H9 (cell line): ENCODE measurements around the gene COL28A1. TPM values are rescaled to one million over a fixed set of nuclear protein-coding genes. Genes with fewer than 3 reads are reported as not detected.

ENCODE experiments used
- DNase-seq: peaks from one replicate; pipeline ENCODE4 v3.0.0-alpha.2; 2017
- H2AFZ ChIP-seq: one replicate; pipeline ENCODE4 v1.6.1; 2013; ENCODE audit warnings: mild to moderate bottlenecking, low read length, control low read depth, moderate library complexity
- H2AK5ac ChIP-seq: 2 replicates; pipeline ENCODE4 v1.6.1; 2013; ENCODE audit warnings: low read length, control low read depth, mixed read lengths; ENCODE audit not compliant: insufficient read length
- H2BK120ac ChIP-seq: one replicate; pipeline ENCODE4 v1.6.1; 2013; ENCODE audit warnings: low read depth, mild to moderate bottlenecking, low read length, control low read depth, inconsistent platforms; ENCODE audit not compliant: poor library complexity, severe bottlenecking
- H2BK12ac ChIP-seq: 2 replicates; pipeline ENCODE4 v1.6.1; 2013; ENCODE audit warnings: low read length, control low read depth, mixed read lengths, low read depth; ENCODE audit not compliant: insufficient read length
- H2BK15ac ChIP-seq: 2 replicates; pipeline ENCODE4 v1.6.1; 2013; ENCODE audit warnings: low read depth, low read length, control low read depth
- H2BK20ac ChIP-seq: one replicate; pipeline ENCODE4 v1.6.1; 2013; ENCODE audit warnings: low read depth, mild to moderate bottlenecking, low read length, control low read depth, inconsistent platforms; ENCODE audit not compliant: poor library complexity, severe bottlenecking
- H2BK5ac ChIP-seq: 2 replicates; pipeline ENCODE4 v1.6.1; 2013; ENCODE audit warnings: low read length, control low read depth, mixed read lengths; ENCODE audit not compliant: insufficient read length
- H3K14ac ChIP-seq: 2 replicates; pipeline ENCODE4 v1.6.1; 2013; ENCODE audit warnings: low read length, control low read depth; ENCODE audit not compliant: insufficient read depth
- H3K18ac ChIP-seq: 2 replicates; pipeline ENCODE4 v1.6.1; 2013; ENCODE audit warnings: low read depth, mild to moderate bottlenecking, mixed read lengths, low read length, control low read depth; ENCODE audit not compliant: insufficient read length
- H3K23ac ChIP-seq: 2 replicates; pipeline ENCODE4 v1.6.1; 2013; ENCODE audit warnings: low read length, control low read depth, mixed read lengths, low read depth; ENCODE audit not compliant: insufficient read length
- H3K23me2 ChIP-seq: 2 replicates; pipeline ENCODE4 v1.6.1; 2013; ENCODE audit warnings: low read depth, mild to moderate bottlenecking, mixed read lengths, low read length, control low read depth; ENCODE audit not compliant: insufficient read length, poor library complexity, severe bottlenecking
- H3K27ac ChIP-seq: 2 replicates; pipeline ENCODE4 v1.5.1; 2013; ENCODE audit warnings: low read length, control low read depth, mixed read lengths, low read depth; ENCODE audit not compliant: insufficient read length
- H3K27me3 ChIP-seq: 2 replicates; pipeline ENCODE4 v1.6.1; 2013; ENCODE audit warnings: low read length, control low read depth, inconsistent platforms; ENCODE audit not compliant: insufficient read depth
- H3K4ac ChIP-seq: 2 replicates; pipeline ENCODE4 v1.6.1; 2013; ENCODE audit warnings: low read depth, mild to moderate bottlenecking, control low read depth, inconsistent platforms, low read length, moderate library complexity
- H3K4me1 ChIP-seq: 2 replicates; pipeline ENCODE4 v1.6.1; 2013; ENCODE audit warnings: low read length, control low read depth, inconsistent platforms; ENCODE audit not compliant: insufficient read depth
- H3K4me2 ChIP-seq: 2 replicates; pipeline ENCODE4 v1.6.1; 2013; ENCODE audit warnings: low read length, control low read depth, mixed read lengths; ENCODE audit not compliant: insufficient read length, insufficient read depth
- H3K56ac ChIP-seq: 2 replicates; pipeline ENCODE4 v1.6.1; 2013; ENCODE audit warnings: low read depth, mild to moderate bottlenecking, mixed read lengths, low read length, control low read depth; ENCODE audit not compliant: insufficient read length
- H3K79me1 ChIP-seq: 2 replicates; pipeline ENCODE4 v1.6.1; 2013; ENCODE audit warnings: low read depth, mild to moderate bottlenecking, moderate library complexity, low read length, control low read depth, inconsistent platforms; ENCODE audit not compliant: insufficient read depth, poor library complexity, severe bottlenecking
- H3K79me2 ChIP-seq: 2 replicates; pipeline ENCODE4 v1.6.1; 2013; ENCODE audit warnings: low read length, control low read depth, inconsistent platforms; ENCODE audit not compliant: insufficient read depth
- H3K9ac ChIP-seq: 2 replicates; pipeline ENCODE4 v1.6.1; 2013; ENCODE audit warnings: low read length, control low read depth, mixed read lengths; ENCODE audit not compliant: insufficient read length; ENCODE audit errors: extremely low read depth
- H3K9me3 ChIP-seq: one replicate; pipeline ENCODE4 v1.6.1; 2013; ENCODE audit warnings: low read depth, low read length, inconsistent platforms; ENCODE audit not compliant: control insufficient read depth
- H3T11ph ChIP-seq: one replicate; pipeline ENCODE4 v1.6.1; 2013; ENCODE audit warnings: mild to moderate bottlenecking, low read length, control low read depth, inconsistent platforms
- H4K20me1 ChIP-seq: one replicate; pipeline ENCODE4 v1.6.1; 2013; ENCODE audit not compliant: control insufficient read depth, insufficient read length, insufficient read depth
- H4K5ac ChIP-seq: 2 replicates; pipeline ENCODE4 v1.6.1; 2013; ENCODE audit warnings: low read depth, mild to moderate bottlenecking, mixed read lengths, low read length, control low read depth; ENCODE audit not compliant: insufficient read length
- H4K8ac ChIP-seq: replicated peaks from 2 replicates; pipeline ENCODE4 v1.6.1; 2013; ENCODE audit warnings: low read length, control low read depth, mixed read lengths, low read depth; ENCODE audit not compliant: insufficient read length
- H4K91ac ChIP-seq: 2 replicates; pipeline ENCODE4 v1.6.1; 2013; ENCODE audit warnings: low read depth, mild to moderate bottlenecking, moderate library complexity, mixed read lengths, low read length, control low read depth; ENCODE audit not compliant: insufficient read length
- H3K27ac Mint-ChIP-seq, 3 experiments: 2 replicates in 2 of 3; 3 replicates in 1 of 3; pipeline ENCODE4 v1.8.0; 2020 to 2021; ENCODE audit warnings: mixed read lengths in 3 of 3, mild to moderate bottlenecking in 1 of 3, moderate library complexity in 1 of 3
- H3K27me3 Mint-ChIP-seq: 2 replicates; pipeline ENCODE4 v1.8.0; 2021; ENCODE audit warnings: low read depth, mild to moderate bottlenecking, moderate library complexity, mixed read lengths
- H3K36me3 Mint-ChIP-seq, 3 experiments: 2 replicates in 2 of 3; 3 replicates in 1 of 3; pipeline ENCODE4 v1.8.0; 2020 to 2021; ENCODE audit warnings: low read depth in 3 of 3, mixed read lengths in 3 of 3; ENCODE audit not compliant: insufficient read depth in 1 of 3
- H3K4me1 Mint-ChIP-seq, 2 experiments: 2 replicates each; pipeline ENCODE4 v1.8.0; 2020; ENCODE audit warnings: mixed read lengths in 2 of 2
- H3K4me3 Mint-ChIP-seq, 2 experiments: 2 replicates in 1 of 2; 3 replicates in 1 of 2; pipeline ENCODE4 v1.8.0; 2020 to 2021; ENCODE audit warnings: mild to moderate bottlenecking in 2 of 2, mixed read lengths in 2 of 2, moderate library complexity in 1 of 2
- H3K9me3 Mint-ChIP-seq, 2 experiments: 2 replicates in 1 of 2; 3 replicates in 1 of 2; pipeline ENCODE4 v1.8.0; 2020; ENCODE audit warnings: mild to moderate bottlenecking in 2 of 2, mixed read lengths in 2 of 2, moderate library complexity in 1 of 2
- CTCF ChIP-seq: fragments of 200-600 bp; sonication (generic); conservative IDR thresholded peaks from 3 replicates; pipeline ENCODE4 v1.8.0; 2021; ENCODE audit warnings: antibody characterized with exemption, mild to moderate bottlenecking
- WGBS: extraction: QIAGEN DNeasy Blood & Tissue Kit; methylation state at CpG from one replicate; pipeline ENCODE4 v1.1.7; 2013; ENCODE audit warnings: missing lambda C conversion rate, low lambda C conversion rate, mixed read lengths; ENCODE audit not compliant: insufficient read length; ENCODE audit errors: extremely low coverage; 5-methylcytosine and 5-hydroxymethylcytosine counted together
- total RNA-seq: library from RNA; stranded (reverse); gene quantifications from 2 replicates; pipeline ENCODE4 v1.2.1, GENCODE V29; 2021

Gene COL28A1
- total RNA-seq, 1 experiment from 2014 or later: 0.66 TPM

- peaks cover 0 to 8% of the 10 kb centered on the region in 2 experiments; a peak in 1 of 4 replicates for H3K4me1 Mint-ChIP-seq
- no peak overlapping the region for H2BK12ac ChIP-seq
- H3K27ac ChIP-seq: no peak overlapping the region
- no peaks in the 10 kb centered on the region for H3K27me3 ChIP-seq
- no peak overlapping the region for H3K4me3 Mint-ChIP-seq
- no peak overlapping the region for H3K56ac ChIP-seq
- H3K14ac ChIP-seq: no peak overlapping the region
- no peak overlapping the region for H3K23ac ChIP-seq
- H4K5ac ChIP-seq: no peak overlapping the region
- no peak overlapping the region for H3K27ac Mint-ChIP-seq
- no peak overlapping the region for H2BK5ac ChIP-seq
- no peak overlapping the region for H3T11ph ChIP-seq
- H2BK15ac ChIP-seq: no peak overlapping the region
- H4K91ac ChIP-seq: no peak overlapping the region
- H3K18ac ChIP-seq: no peak overlapping the region
- no peak overlapping the region for H4K8ac ChIP-seq
- H2BK20ac ChIP-seq: no peak overlapping the region
- no peaks in the 10 kb centered on the region for H3K4me1 ChIP-seq
- H3K4me2 ChIP-seq: no peak overlapping the region
- H3K36me3 Mint-ChIP-seq: no peaks in the 10 kb centered on the region
- no peaks in the 10 kb centered on the region for H3K23me2 ChIP-seq
- no peak overlapping the region for H2AK5ac ChIP-seq
- no peak for DNase-seq
- no peaks in the 10 kb centered on the region for H4K20me1 ChIP-seq
- H3K79me2 ChIP-seq: no peaks in the 10 kb centered on the region
- no peaks in the 10 kb centered on the region for H3K79me1 ChIP-seq
- H2BK120ac ChIP-seq: no peak overlapping the region
- no peak for TF ChIP-seq CTCF
- no CpG with 5 or more reads among the region's 3 CpGs for WGBS
- no peak overlapping the region for H3K9ac ChIP-seq
- no peaks in the 10 kb centered on the region for H3K9me3 Mint-ChIP-seq
- no peaks in the 10 kb centered on the region for H3K27me3 Mint-ChIP-seq
- no peak overlapping the region for H2AFZ ChIP-seq
- no peak overlapping the region for H3K4ac ChIP-seq
- H3K9me3 ChIP-seq: no peaks in the 10 kb centered on the region
These were observed 15.0 kb upstream of the COL28A1 start for GRCh38 chr7:7550663-7551062.
